ENCODE results near the gene DBP. TPM values are rescaled to one million over a fixed set of nuclear protein-coding genes. Genes with fewer than 3 reads are reported as not detected.
"Not testable (repeated sequence)": the region's sequence is repeated elsewhere in the genome, so short reads cannot be mapped to it uniquely, and the experiment has no call there.

DBP gene
- total RNA-seq, 1 donor from 2014 or later: 3.4 TPM

- DNase-seq (ENCODE audit: low read depth in 2 of 2): no peak
These were observed 31.2 kb upstream of the DBP start for GRCh38 chr19:48668332-48668731.

- no peak for DNase-seq (ENCODE audit: low read depth in 2 of 2)
These were observed 28.6 kb upstream of the DBP start for GRCh38 chr19:48665786-48666185.

GRCh38 chr19:48664476-48664875 lies 27.3 kb upstream of the DBP start:
- no peak for DNase-seq (ENCODE audit: low read depth in 2 of 2)

DNA sequence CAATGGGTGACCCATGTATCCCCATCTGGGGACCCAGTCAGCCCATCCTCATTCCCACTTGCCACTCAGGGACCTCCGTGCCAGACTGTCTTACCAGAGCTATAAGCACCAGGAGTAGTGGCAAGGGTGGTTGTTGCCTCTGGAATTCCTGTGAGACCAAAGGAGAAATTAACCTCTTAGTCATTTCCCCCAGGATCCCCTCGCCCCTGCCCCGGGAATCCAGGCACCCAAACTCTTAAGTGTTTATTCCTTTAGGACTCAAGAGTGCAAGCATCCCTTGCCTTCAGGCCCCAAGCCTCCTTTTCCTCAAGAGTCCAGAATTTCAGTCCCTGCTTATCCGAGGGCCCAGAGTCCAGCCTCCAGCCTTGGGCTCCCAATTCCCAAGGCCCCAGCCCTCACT lies 26.5 kb upstream of the DBP start:
- DNase-seq (ENCODE audit: low read depth in 2 of 2): no peak

GRCh38 chr19:48661711-48662090 lies 24.5 kb upstream of the DBP start:
- DNase-seq (ENCODE audit: low read depth in 2 of 2): no peak

- peak; percentile 89 to 94 for DNase-seq (ENCODE audit: low read depth in 2 of 2)
These were observed 23.9 kb upstream of the DBP start for GRCh38 chr19:48660852-48661710.

GRCh38 chr19:48659768-48660167 lies 22.6 kb upstream of the DBP start:
- no peak for DNase-seq (ENCODE audit: low read depth in 2 of 2)

DNA sequence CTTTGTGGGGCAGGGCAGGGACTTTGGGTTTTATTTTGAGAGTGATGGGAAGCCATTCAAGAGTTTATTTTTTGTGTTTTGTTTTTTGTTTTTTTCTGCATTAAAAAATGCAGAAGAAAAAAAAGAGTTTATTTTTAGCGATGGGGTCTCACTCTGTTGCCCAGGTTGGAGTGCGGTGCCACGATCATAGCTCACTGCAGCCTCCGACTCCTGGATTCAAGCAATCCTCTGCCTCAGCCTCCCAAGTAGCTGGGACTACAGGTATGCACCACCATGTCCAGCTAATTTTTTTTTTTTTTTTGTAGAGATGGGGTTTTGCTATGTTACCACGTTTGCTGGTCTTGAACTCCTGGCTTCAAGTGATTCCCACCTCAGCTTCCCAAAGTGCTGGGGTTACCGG lies 21.3 kb upstream of the DBP start:
- DNase-seq (ENCODE audit: low read depth in 2 of 2): no peak

DNA sequence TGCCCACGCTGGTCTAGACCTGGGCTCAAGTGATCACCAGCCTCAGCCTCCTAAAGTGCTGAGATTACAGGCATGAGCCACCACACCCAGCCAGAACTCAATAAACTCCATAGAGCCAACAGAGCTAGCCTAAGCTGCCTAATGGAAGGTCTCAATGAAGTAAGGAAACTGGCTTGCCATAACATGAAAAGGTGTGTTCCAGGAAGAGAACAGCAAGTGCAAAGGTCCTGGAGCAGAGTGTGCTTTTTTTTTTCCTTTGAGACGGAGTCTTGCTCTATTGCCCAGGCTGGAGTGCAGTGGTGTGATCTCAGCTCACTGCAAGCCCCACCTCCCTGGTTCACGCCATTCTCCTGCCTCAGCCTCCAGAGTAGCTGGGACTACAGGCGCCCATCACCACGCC lies 20.6 kb upstream of the DBP start:
- not testable (repeated sequence) for DNase-seq (ENCODE audit: low read depth in 2 of 2)

DNA sequence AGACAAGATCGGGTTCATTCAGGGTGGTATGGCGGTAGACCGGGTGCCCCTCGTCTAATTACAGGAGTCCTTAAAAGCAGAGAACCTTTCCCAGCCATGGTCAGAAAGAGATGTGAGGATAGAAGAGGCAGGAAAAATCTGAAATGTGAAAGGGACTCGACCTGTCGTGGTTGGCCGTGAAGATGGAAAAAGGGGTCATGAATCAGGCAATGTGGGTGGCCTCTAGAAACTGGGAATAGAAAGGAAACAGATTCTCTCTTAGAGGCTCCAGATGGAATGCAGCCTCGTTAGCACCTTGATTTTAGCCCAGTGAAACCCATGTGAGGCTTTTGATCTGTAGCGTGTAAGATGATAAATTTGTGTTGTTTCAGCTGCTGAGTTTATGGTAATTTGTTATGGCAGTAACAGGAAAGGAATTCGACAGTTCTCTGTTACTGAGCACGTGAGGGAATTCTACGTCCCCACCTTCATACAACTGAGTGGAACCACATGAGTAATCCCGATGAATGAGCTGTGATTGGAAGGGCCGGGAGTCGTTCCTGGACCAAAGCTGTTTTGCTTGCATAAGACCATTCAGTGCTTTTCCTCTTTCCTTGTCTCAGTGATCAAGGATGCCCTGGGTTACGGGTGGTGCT lies 19.8 kb upstream of the DBP start:
- DNase-seq (ENCODE audit: low read depth in 2 of 2): peak; percentile 59 to 71

GRCh38 chr19:48654299-48655059 lies 17.3 kb upstream of the DBP start:
- DNase-seq (ENCODE audit: low read depth in 2 of 2): no peak

DNA sequence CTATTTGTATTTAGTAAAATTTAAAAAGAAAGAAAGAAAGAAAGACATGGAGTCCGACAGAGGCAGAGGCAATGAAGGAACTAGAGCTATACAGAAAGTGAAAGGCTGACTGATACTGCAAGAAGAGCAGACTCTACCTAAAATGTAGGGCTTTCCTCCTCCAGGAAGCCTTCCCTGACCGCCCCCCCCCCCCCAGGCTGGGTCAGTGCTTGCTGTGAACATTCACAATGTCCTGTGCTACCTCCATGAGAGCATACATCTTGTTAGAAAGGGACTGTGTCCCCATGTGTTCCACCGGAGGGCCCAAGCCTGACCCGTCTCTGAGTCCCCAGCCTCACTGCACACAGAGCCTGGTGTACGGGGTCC lies 14.5 kb upstream of the DBP start:
- no peak for DNase-seq (ENCODE audit: low read depth in 2 of 2)

DNA sequence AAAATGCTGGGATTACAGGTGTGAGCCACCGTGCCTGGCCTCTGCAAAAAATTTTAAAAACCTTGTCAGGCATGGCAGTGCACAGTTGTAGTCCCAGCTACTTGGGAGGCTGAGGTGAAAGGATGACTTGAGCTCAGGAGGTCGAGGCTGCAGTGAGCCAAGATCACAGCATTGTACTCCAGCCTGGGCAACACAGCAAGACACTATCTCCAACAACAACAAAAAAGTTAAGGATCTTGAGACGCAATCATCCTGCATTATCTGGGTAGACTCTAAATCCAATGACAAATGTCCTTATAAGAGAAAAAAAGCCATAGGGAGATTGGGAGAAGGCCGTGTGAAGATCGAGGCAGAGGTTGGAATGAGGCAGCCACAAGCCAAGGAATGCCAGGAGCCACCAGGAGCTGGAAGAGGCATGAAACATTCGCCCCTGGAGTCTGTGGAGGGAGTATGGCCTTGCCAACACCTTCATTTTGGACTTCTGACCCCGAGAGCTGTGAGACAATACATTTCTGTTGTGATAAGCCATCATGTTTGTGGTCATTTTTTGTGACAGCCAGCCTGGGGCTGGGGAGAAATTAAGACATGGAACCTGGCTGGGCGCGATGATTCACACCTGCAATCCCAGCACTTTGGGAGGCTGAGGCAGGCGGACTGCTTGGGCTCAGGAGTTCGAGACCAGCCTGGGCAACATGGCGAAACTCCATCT lies 13.9 kb upstream of the DBP start:
- DNase-seq (ENCODE audit: low read depth in 2 of 2): no peak

- DNase-seq (ENCODE audit: low read depth in 2 of 2): no peak
These were observed 11.0 kb upstream of the DBP start for GRCh38 chr19:48648134-48648533.

DNA sequence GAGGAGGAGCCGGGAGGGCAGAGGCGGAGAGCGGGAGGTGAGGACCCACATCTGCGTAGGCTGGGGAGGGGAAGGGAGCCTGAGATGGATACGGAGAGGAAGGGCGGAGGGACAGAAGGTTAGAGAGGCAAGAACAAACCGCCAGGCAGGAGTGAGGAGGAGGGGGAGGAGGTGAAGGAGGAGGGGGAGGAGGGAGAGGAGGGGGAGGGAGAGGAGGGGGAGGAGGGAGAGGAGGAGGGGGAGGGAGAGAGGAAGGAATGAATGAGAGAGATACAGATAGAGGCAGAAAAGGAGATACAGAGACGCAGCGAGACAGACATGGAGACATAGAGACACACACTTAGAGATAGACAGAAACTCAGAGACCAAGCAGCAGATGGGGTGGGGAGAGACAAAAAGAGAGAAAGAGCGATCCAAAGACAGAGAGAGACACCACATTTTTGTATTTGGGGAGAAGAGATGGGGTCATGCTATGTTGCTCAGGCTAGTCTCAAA lies 9.6 kb upstream of the DBP start:
- no peak for DNase-seq (ENCODE audit: low read depth in 2 of 2)

- peak; percentile 79 to 89 for DNase-seq (ENCODE audit: low read depth in 2 of 2)
These were observed 9.0 kb upstream of the DBP start, which contains the start of gene CA11 for GRCh38 chr19:48646001-48646721. CA11 (minus strand) TSS chr19:48646187; CDS start chr19:48645632, 555 bp downstream.

DNA sequence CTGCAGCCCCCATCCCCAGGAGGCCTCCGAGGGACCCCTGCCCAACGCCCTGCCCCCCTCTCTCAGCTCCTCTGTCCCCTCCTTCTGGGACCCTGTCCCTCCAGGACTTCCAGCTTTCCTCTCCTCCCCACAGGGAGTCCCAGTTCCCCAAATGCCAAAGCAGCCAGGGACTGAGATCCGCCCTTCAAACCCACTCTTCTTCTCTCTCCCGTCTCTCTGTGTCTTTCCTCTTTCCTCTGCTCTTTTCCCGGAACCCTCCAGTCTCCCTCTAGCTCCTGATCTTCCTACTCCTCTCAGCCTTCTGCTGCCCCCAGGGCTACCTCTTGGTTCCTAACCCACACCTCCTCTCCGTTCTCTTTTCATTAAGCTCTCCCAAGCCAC lies 8.4 kb upstream of the DBP start:
- DNase-seq (ENCODE audit: low read depth in 2 of 2): no peak

DNA sequence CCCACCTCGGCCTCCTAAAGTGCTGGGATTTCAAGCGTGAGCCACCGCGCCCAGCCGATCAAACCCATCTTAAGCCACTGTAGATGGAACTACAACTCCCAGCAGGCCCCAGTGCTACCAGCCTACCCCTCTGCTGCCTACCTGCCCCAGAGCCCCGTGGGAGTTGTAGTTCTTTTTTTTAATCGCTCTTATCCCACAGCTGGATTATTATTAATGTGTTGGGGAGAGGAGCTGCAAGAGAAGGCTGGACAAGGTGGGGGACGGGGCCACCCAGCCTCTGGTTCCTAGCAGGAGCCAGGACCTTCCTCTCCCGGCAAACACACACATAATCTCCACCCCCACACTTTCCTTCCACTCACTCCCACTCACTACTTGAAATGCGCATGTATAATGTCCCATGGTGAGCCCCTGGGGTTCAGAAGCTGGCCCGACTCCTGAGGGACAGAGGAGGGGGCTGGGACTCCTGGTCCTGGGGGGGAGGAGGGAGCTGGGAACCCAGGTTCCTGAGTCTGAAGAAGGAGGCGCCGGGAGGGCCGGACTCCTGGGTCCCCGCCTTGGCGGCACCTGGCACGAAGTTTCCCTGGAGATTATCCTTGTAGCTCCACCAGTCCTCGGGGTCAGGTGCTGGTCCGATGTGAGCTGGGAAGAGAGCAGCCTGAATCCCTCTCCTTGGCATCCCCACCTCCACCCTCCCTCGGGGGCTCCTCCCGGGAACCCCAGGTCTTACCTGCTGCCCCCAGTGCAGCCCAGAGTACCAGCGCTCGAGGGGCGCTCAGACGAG lies 7.8 kb upstream of the DBP start:
- peak; percentile 61 to 82 for DNase-seq (ENCODE audit: low read depth in 2 of 2)

GRCh38 chr19:48644355-48644754 lies 7.2 kb upstream of the DBP start:
- no peak for DNase-seq (ENCODE audit: low read depth in 2 of 2)

DNA sequence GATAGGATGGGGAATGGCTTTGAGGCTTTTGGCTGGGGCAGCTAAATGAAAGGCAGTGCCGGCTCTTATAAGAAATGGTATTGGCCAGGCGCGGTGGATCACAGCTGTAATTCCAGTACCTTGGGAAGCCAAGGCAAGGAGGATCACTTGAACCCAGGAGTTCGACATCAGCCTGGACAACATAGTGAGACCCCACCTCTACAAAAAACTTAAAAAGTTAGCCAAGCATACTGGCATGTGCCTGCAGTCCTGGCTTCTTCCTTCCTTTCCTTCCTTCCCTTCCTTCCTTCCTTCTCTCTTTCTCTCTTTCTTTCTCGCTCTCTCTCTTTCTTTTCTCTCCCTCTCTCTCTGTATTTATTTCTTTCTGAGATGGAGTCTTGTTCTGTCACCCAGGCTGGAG lies 5.7 kb upstream of the DBP start:
- no peak for DNase-seq (ENCODE audit: low read depth in 2 of 2)

Measured in lung microvascular endothelial cell (primary cell).